ENCODE measurements around the gene RALGDS.
"Not testable (repeated sequence)": the region's sequence is repeated elsewhere in the genome, so short reads cannot be mapped to it uniquely, and the experiment has no call there.

RALGDS gene

GRCh38 chr9:133063159-133063499, 57.9 kb downstream of the RALGDS start:
- Histone ChIP-seq H3K9ac (ENCODE audit: low read depth, low read length) (no peak overlapping the region), H3K36me3 (ENCODE audit: insufficient read depth, low read length) (no peaks in the 10 kb centered on the region), H3K9me3 (ENCODE audit: control insufficient read depth, insufficient read depth, low read length) (no peaks in the 10 kb centered on the region), H3K4me1 (ENCODE audit: insufficient read depth, low read length) (peaks cover 22% of the 10 kb centered on the region)

- peaks cover 22% of the 10 kb centered on the region for H3K4me1 ChIP-seq (ENCODE audit: insufficient read depth, low read length)
- not testable (repeated sequence) for H3K9ac ChIP-seq (ENCODE audit: low read depth, low read length); H3K36me3 ChIP-seq (ENCODE audit: insufficient read depth, low read length)
These were observed 58.5 kb downstream of the RALGDS start for GRCh38 chr9:133062569-133062968.

GRCh38 chr9:133061764-133062145, 59.3 kb downstream of the RALGDS start, which contains the start of gene CEL:
Gene CEL (plus strand): TSS chr9:133061981. CDS start chr9:133062003, 22 bp downstream.
- peaks cover 22% of the 10 kb centered on the region for H3K4me1 ChIP-seq (ENCODE audit: insufficient read depth, low read length)
- not testable (repeated sequence) for H3K36me3 ChIP-seq (ENCODE audit: insufficient read depth, low read length); H3K9ac ChIP-seq (ENCODE audit: low read depth, low read length); H3K9me3 ChIP-seq (ENCODE audit: control insufficient read depth, insufficient read depth, low read length)

More at GRCh38 chr9:133062569-133062968, 58.5 kb downstream of the RALGDS start:
- not testable (repeated sequence) for H3K9me3 ChIP-seq (ENCODE audit: control insufficient read depth, insufficient read depth, low read length)

GRCh38 chr9:133061019-133061763, 59.8 kb downstream of the RALGDS start:
- not testable (repeated sequence) for H3K36me3 ChIP-seq (ENCODE audit: insufficient read depth, low read length); H3K9ac ChIP-seq (ENCODE audit: low read depth, low read length); H3K9me3 ChIP-seq (ENCODE audit: control insufficient read depth, insufficient read depth, low read length)
- peaks cover 22% of the 10 kb centered on the region for H3K4me1 ChIP-seq (ENCODE audit: insufficient read depth, low read length)

GRCh38 chr9:133060417-133060841, 60.6 kb downstream of the RALGDS start:
- H3K9ac ChIP-seq (ENCODE audit: low read depth, low read length) = no peak overlapping the region
- H3K4me1 ChIP-seq (ENCODE audit: insufficient read depth, low read length) = peaks cover 22% of the 10 kb centered on the region
- peaks cover 10% of the 10 kb centered on the region; the same call in 1 of the 2 replicates for H3K36me3 ChIP-seq (ENCODE audit: insufficient read depth, low read length)
- no peaks in the 10 kb centered on the region for H3K9me3 ChIP-seq (ENCODE audit: control insufficient read depth, insufficient read depth, low read length)

- peaks cover 22% of the 10 kb centered on the region for H3K4me1 ChIP-seq (ENCODE audit: insufficient read depth, low read length)
- H3K9ac ChIP-seq (ENCODE audit: low read depth, low read length) = no peak overlapping the region
- H3K9me3 ChIP-seq (ENCODE audit: control insufficient read depth, insufficient read depth, low read length) = no peaks in the 10 kb centered on the region
- H3K36me3 ChIP-seq (ENCODE audit: insufficient read depth, low read length) = peaks cover 12% of the 10 kb centered on the region; the same call in 1 of the 2 replicates
These were observed 61.4 kb downstream of the RALGDS start for GRCh38 chr9:133059623-133060022.

- no peak overlapping the region for H3K9ac ChIP-seq (ENCODE audit: low read depth, low read length)
- H3K4me1 ChIP-seq (ENCODE audit: insufficient read depth, low read length) = peaks cover 22% of the 10 kb centered on the region
- peaks cover 14% of the 10 kb centered on the region for H3K36me3 ChIP-seq (ENCODE audit: insufficient read depth, low read length)
- no peaks in the 10 kb centered on the region for H3K9me3 ChIP-seq (ENCODE audit: control insufficient read depth, insufficient read depth, low read length)
These were observed 62.3 kb downstream of the RALGDS start for GRCh38 chr9:133058550-133059320.

GRCh38 chr9:133058071-133058470, 63.0 kb downstream of the RALGDS start:
- no peaks in the 10 kb centered on the region for H3K9me3 ChIP-seq (ENCODE audit: control insufficient read depth, insufficient read depth, low read length)
- peaks cover 19% of the 10 kb centered on the region for H3K36me3 ChIP-seq (ENCODE audit: insufficient read depth, low read length)
- H3K4me1 ChIP-seq (ENCODE audit: insufficient read depth, low read length) = peaks cover 22% of the 10 kb centered on the region
- H3K9ac ChIP-seq (ENCODE audit: low read depth, low read length) = no peak overlapping the region

GRCh38 chr9:133057553-133057952, 63.5 kb downstream of the RALGDS start:
- Histone ChIP-seq H3K9me3 (ENCODE audit: control insufficient read depth, insufficient read depth, low read length) (no peaks in the 10 kb centered on the region), H3K36me3 (ENCODE audit: insufficient read depth, low read length) (peaks cover 20% of the 10 kb centered on the region), H3K4me1 (ENCODE audit: insufficient read depth, low read length) (peaks cover 22% of the 10 kb centered on the region), H3K9ac (ENCODE audit: low read depth, low read length) (no peak overlapping the region)

GRCh38 chr9:133057006-133057405, 64.0 kb downstream of the RALGDS start:
- peaks cover 22% of the 10 kb centered on the region for H3K4me1 ChIP-seq (ENCODE audit: insufficient read depth, low read length)
- no peak overlapping the region for H3K9ac ChIP-seq (ENCODE audit: low read depth, low read length)
- H3K9me3 ChIP-seq (ENCODE audit: control insufficient read depth, insufficient read depth, low read length) = no peaks in the 10 kb centered on the region
- H3K36me3 ChIP-seq (ENCODE audit: insufficient read depth, low read length) = peaks cover 20% of the 10 kb centered on the region

- Histone ChIP-seq H3K4me1 (ENCODE audit: insufficient read depth, low read length) (peaks cover 21% of the 10 kb centered on the region), H3K36me3 (ENCODE audit: insufficient read depth, low read length) (peaks cover 20% of the 10 kb centered on the region), H3K9ac (ENCODE audit: low read depth, low read length) (no peak overlapping the region), H3K9me3 (ENCODE audit: control insufficient read depth, insufficient read depth, low read length) (no peaks in the 10 kb centered on the region)
These were observed 64.5 kb downstream of the RALGDS start for GRCh38 chr9:133056533-133056932.

GRCh38 chr9:133055788-133056420, 65.1 kb downstream of the RALGDS start:
- no peak overlapping the region for H3K9ac ChIP-seq (ENCODE audit: low read depth, low read length)
- peaks cover 22% of the 10 kb centered on the region for H3K36me3 ChIP-seq (ENCODE audit: insufficient read depth, low read length)
- no peaks in the 10 kb centered on the region for H3K9me3 ChIP-seq (ENCODE audit: control insufficient read depth, insufficient read depth, low read length)
- peaks cover 15% of the 10 kb centered on the region for H3K4me1 ChIP-seq (ENCODE audit: insufficient read depth, low read length)

- peaks cover 24% of the 10 kb centered on the region for H3K36me3 ChIP-seq (ENCODE audit: insufficient read depth, low read length)
- peaks cover 11% of the 10 kb centered on the region for H3K4me1 ChIP-seq (ENCODE audit: insufficient read depth, low read length)
- no peaks in the 10 kb centered on the region for H3K9me3 ChIP-seq (ENCODE audit: control insufficient read depth, insufficient read depth, low read length)
- H3K9ac ChIP-seq (ENCODE audit: low read depth, low read length) = no peak overlapping the region
These were observed 66.1 kb downstream of the RALGDS start for GRCh38 chr9:133054966-133055365.

- Histone ChIP-seq H3K36me3 (ENCODE audit: insufficient read depth, low read length) (peaks cover 26% of the 10 kb centered on the region), H3K4me1 (ENCODE audit: insufficient read depth, low read length) (peaks cover 6% of the 10 kb centered on the region), H3K9ac (ENCODE audit: low read depth, low read length) (no peak overlapping the region), H3K9me3 (ENCODE audit: control insufficient read depth, insufficient read depth, low read length) (no peaks in the 10 kb centered on the region)
These were observed 66.7 kb downstream of the RALGDS start for GRCh38 chr9:133054194-133054890.

Measured in ES-I3 (cell line).